A549 (cell line): ENCODE measurements around the gene SRSF7.

Experiments
- HOXB13 ChIP-seq: fragments of 250-450 bp; sonication (Bioruptor Pico); IDR thresholded peaks from 2 replicates; pipeline ENCODE4 v1.5.0; 2020; ENCODE audit warnings: low read depth, mild to moderate bottlenecking, moderate library complexity
- JUN ChIP-seq, 2 experiments: fragments of >200 bp; sonication (Bioruptor Twin); formaldehyde crosslinking; IDR thresholded peaks; 2 replicates in 1 of 2; 3 replicates in 1 of 2; pipeline ENCODE4 v1.6.1; 2016 to 2017
- KDM5A ChIP-seq: fragments of 200-600 bp; sonication (generic); IDR thresholded peaks from 2 replicates; pipeline ENCODE4 v1.6.1; 2016; ENCODE audit warnings: antibody characterized with exemption, mild to moderate bottlenecking
- POLR2A ChIP-seq: IDR thresholded peaks from 2 replicates; pipeline ENCODE4 v1.6.1; 2012; ENCODE audit warnings: mild to moderate bottlenecking, low read length
- SREBF2 ChIP-seq: fragments of 450-650 bp; IDR thresholded peaks from 2 replicates; pipeline ENCODE4 v1.6.1; 2014; ENCODE audit warnings: mild to moderate bottlenecking, moderate library complexity
- ZFP36 ChIP-seq: fragments of 450-650 bp; IDR thresholded peaks from 2 replicates; pipeline ENCODE4 v1.6.1; 2014; ENCODE audit warnings: borderline replicate concordance; ENCODE audit not compliant: partially characterized antibody
- TF ChIP-seq, protein P1 (sequence below): fragments of 150-350 bp; IDR thresholded peaks from 2 replicates; pipeline ENCODE4 v1.6.1; 2014; ENCODE audit warnings: low read depth, mild to moderate bottlenecking, low read length
- TF ChIP-seq, protein P2 (sequence below): fragments of 450-650 bp; IDR thresholded peaks from 2 replicates; pipeline ENCODE4 v1.6.1; 2014; ENCODE audit warnings: antibody characterized with exemption
- TF ChIP-seq, protein P3 (sequence below): fragments of >200 bp; sonication (Bioruptor Twin); formaldehyde crosslinking; IDR thresholded peaks from 3 replicates; pipeline ENCODE4 v1.5.1; 2016
- TF ChIP-seq, protein P4 (sequence below): fragments of 200-600 bp; sonication (generic); IDR thresholded peaks from 2 replicates; pipeline ENCODE4 v1.6.1; 2016; ENCODE audit warnings: antibody characterized with exemption, mild to moderate bottlenecking, moderate library complexity
- TF ChIP-seq, protein P5 (sequence below): IDR thresholded peaks from 2 replicates; pipeline ENCODE4 v1.6.1; 2012
- TF ChIP-seq, protein P6 (sequence below): fragments of >200 bp; sonication (Bioruptor Twin); formaldehyde crosslinking; IDR thresholded peaks from 2 replicates; pipeline ENCODE4 v1.6.1; 2016

GRCh38 chr2:38731684-38732221 is 19.4 kb downstream of the SRSF7 start:
- TF ChIP-seq, protein P1, sequence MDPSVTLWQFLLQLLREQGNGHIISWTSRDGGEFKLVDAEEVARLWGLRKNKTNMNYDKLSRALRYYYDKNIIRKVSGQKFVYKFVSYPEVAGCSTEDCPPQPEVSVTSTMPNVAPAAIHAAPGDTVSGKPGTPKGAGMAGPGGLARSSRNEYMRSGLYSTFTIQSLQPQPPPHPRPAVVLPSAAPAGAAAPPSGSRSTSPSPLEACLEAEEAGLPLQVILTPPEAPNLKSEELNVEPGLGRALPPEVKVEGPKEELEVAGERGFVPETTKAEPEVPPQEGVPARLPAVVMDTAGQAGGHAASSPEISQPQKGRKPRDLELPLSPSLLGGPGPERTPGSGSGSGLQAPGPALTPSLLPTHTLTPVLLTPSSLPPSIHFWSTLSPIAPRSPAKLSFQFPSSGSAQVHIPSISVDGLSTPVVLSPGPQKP: no peak
- TF ChIP-seq, protein P2, sequence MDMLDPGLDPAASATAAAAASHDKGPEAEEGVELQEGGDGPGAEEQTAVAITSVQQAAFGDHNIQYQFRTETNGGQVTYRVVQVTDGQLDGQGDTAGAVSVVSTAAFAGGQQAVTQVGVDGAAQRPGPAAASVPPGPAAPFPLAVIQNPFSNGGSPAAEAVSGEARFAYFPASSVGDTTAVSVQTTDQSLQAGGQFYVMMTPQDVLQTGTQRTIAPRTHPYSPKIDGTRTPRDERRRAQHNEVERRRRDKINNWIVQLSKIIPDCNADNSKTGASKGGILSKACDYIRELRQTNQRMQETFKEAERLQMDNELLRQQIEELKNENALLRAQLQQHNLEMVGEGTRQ: no peak
- TF ChIP-seq, protein P3, sequence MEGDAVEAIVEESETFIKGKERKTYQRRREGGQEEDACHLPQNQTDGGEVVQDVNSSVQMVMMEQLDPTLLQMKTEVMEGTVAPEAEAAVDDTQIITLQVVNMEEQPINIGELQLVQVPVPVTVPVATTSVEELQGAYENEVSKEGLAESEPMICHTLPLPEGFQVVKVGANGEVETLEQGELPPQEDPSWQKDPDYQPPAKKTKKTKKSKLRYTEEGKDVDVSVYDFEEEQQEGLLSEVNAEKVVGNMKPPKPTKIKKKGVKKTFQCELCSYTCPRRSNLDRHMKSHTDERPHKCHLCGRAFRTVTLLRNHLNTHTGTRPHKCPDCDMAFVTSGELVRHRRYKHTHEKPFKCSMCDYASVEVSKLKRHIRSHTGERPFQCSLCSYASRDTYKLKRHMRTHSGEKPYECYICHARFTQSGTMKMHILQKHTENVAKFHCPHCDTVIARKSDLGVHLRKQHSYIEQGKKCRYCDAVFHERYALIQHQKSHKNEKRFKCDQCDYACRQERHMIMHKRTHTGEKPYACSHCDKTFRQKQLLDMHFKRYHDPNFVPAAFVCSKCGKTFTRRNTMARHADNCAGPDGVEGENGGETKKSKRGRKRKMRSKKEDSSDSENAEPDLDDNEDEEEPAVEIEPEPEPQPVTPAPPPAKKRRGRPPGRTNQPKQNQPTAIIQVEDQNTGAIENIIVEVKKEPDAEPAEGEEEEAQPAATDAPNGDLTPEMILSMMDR: no peak
- no peak for TF ChIP-seq POLR2A
- no peak for TF ChIP-seq JUN (IDR thresholded peaks at IDR 0.05)
- no peak for TF ChIP-seq SREBF2
- TF ChIP-seq, protein P4, sequence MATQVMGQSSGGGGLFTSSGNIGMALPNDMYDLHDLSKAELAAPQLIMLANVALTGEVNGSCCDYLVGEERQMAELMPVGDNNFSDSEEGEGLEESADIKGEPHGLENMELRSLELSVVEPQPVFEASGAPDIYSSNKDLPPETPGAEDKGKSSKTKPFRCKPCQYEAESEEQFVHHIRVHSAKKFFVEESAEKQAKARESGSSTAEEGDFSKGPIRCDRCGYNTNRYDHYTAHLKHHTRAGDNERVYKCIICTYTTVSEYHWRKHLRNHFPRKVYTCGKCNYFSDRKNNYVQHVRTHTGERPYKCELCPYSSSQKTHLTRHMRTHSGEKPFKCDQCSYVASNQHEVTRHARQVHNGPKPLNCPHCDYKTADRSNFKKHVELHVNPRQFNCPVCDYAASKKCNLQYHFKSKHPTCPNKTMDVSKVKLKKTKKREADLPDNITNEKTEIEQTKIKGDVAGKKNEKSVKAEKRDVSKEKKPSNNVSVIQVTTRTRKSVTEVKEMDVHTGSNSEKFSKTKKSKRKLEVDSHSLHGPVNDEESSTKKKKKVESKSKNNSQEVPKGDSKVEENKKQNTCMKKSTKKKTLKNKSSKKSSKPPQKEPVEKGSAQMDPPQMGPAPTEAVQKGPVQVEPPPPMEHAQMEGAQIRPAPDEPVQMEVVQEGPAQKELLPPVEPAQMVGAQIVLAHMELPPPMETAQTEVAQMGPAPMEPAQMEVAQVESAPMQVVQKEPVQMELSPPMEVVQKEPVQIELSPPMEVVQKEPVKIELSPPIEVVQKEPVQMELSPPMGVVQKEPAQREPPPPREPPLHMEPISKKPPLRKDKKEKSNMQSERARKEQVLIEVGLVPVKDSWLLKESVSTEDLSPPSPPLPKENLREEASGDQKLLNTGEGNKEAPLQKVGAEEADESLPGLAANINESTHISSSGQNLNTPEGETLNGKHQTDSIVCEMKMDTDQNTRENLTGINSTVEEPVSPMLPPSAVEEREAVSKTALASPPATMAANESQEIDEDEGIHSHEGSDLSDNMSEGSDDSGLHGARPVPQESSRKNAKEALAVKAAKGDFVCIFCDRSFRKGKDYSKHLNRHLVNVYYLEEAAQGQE: no peak
- TF ChIP-seq, protein P5, sequence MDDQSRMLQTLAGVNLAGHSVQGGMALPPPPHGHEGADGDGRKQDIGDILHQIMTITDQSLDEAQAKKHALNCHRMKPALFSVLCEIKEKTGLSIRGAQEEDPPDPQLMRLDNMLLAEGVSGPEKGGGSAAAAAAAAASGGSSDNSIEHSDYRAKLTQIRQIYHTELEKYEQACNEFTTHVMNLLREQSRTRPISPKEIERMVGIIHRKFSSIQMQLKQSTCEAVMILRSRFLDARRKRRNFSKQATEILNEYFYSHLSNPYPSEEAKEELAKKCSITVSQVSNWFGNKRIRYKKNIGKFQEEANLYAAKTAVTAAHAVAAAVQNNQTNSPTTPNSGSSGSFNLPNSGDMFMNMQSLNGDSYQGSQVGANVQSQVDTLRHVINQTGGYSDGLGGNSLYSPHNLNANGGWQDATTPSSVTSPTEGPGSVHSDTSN: no peak
- TF ChIP-seq HOXB13: no peak
- TF ChIP-seq, protein P6, sequence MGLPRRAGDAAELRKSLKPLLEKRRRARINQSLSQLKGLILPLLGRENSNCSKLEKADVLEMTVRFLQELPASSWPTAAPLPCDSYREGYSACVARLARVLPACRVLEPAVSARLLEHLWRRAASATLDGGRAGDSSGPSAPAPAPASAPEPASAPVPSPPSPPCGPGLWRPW: no peak
- no peak for TF ChIP-seq KDM5A
- TF ChIP-seq ZFP36: no peak
